ENCODE data around the gene AUH. TPM values are rescaled to one million over a fixed set of nuclear protein-coding genes. Genes with fewer than 3 reads are reported as not detected.
"Not testable (repeated sequence)": the region's sequence is repeated elsewhere in the genome, so short reads cannot be mapped to it uniquely, and the experiment has no call there.

AUH gene
- total RNA-seq, 1 donor from 2014 or later, result 24.9 TPM

DNA sequence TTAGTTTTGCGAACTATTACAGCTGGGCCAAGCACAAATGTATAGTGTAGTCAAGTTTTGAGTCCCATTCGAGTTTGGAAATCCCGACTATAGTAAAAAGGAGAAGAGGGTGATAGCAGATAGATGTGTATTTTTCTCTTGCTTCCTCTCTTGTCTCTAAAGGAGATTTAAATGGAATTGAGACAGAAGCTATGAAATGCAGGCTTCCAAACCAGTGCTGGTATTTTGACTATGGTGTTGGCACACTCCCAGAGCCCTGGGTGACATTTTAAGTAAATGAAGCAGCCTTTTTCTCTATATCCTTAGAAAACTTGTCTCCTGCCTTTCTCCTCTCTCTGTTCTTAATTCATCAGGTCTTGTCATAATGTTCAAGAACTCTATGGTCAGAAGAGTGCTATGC lies 17.7 kb upstream of the AUH start:
- TF ChIP-seq, protein P1, sequence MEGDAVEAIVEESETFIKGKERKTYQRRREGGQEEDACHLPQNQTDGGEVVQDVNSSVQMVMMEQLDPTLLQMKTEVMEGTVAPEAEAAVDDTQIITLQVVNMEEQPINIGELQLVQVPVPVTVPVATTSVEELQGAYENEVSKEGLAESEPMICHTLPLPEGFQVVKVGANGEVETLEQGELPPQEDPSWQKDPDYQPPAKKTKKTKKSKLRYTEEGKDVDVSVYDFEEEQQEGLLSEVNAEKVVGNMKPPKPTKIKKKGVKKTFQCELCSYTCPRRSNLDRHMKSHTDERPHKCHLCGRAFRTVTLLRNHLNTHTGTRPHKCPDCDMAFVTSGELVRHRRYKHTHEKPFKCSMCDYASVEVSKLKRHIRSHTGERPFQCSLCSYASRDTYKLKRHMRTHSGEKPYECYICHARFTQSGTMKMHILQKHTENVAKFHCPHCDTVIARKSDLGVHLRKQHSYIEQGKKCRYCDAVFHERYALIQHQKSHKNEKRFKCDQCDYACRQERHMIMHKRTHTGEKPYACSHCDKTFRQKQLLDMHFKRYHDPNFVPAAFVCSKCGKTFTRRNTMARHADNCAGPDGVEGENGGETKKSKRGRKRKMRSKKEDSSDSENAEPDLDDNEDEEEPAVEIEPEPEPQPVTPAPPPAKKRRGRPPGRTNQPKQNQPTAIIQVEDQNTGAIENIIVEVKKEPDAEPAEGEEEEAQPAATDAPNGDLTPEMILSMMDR (IDR thresholded peaks at IDR 0.05; ENCODE audit: unreplicated experiment), result no peak
- no peak for DNase-seq (ENCODE audit: low spot score, unreplicated experiment)
- Mint-ChIP-seq H3K4me3 (ENCODE audit: low read depth) (no peak overlapping the region), H3K9me3 (ENCODE audit: low read depth) (peaks cover 8% of the 10 kb centered on the region), H3K27ac (no peak overlapping the region), H3K27me3 (no peaks in the 10 kb centered on the region), H3K36me3 (ENCODE audit: insufficient read depth) (no peaks in the 10 kb centered on the region), H3K4me1 (ENCODE audit: low read depth) (no peaks in the 10 kb centered on the region)

DNA sequence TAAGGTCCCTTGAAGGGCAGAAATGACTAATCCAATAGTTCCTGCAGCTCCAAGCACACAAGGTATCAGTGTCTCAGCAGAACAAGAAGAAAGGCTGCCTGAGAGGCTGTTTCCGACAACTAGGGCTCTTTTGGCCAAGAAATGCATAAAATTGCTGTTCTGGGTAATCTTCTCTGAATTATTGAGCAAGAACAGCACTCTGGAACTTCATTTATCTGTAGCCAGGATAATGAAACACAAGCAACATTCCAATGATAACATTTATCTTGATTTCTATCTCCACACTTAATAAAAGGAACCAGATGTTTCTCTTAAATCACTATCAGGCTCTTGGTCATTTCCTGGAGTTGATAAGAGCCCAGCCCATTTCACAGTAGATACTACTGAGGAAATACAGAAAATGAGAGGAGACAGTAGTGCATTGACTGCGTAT lies 17.0 kb upstream of the AUH start:
- no peaks in the 10 kb centered on the region for H3K36me3 Mint-ChIP-seq (ENCODE audit: insufficient read depth)
- no peaks in the 10 kb centered on the region for H3K4me1 Mint-ChIP-seq (ENCODE audit: low read depth)
- TF ChIP-seq, protein P1 (IDR thresholded peaks at IDR 0.05; ENCODE audit: unreplicated experiment), result no peak
- no peak overlapping the region for H3K4me3 Mint-ChIP-seq (ENCODE audit: low read depth)
- DNase-seq (ENCODE audit: low spot score, unreplicated experiment), result no peak
- no peak overlapping the region for H3K27ac Mint-ChIP-seq
- H3K9me3 Mint-ChIP-seq (ENCODE audit: low read depth), result peaks cover 8% of the 10 kb centered on the region
- H3K27me3 Mint-ChIP-seq, result no peaks in the 10 kb centered on the region

DNA sequence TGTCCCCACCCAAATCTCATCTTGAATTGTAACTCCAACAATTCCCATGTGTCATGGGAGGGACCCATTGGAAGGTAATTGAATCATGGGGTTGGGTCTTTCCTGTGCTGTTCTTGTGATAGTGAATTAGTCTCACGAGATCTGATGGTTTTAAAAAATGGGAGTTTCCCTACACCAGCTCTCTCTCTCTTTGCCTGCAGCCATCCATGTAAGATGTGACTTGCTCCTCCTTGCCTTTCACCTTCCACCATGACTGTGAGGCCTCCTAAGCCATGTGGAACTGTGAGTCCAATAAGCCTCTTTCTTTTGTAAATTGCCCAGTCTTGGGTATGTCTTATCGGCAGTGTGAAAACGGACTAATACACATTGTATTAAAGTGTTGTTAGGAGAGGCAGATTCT lies 16.3 kb upstream of the AUH start:
- not testable (repeated sequence) for H3K36me3 Mint-ChIP-seq (ENCODE audit: insufficient read depth); H3K27me3 Mint-ChIP-seq; H3K4me3 Mint-ChIP-seq (ENCODE audit: low read depth); DNase-seq (ENCODE audit: low spot score, unreplicated experiment); H3K9me3 Mint-ChIP-seq (ENCODE audit: low read depth); H3K27ac Mint-ChIP-seq; H3K4me1 Mint-ChIP-seq (ENCODE audit: low read depth)

DNA sequence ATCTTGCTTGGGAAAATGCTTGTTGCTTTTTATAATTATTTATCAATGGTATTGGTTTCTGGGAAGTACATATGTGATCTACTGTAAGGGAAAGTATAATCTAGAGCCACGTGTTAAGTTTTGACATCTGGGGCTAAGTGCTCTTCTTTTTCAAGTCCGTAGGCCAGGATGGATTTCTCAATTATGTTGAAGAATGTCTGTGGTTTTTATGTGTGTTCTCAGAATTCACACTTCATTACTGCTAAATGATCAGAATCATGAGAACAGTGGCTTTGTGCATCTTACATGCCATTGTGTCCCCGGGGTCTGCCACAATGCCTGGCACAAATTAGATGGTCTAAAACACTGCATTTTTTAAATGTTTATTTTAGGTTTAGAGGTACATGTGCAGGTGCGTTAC lies 14.5 kb upstream of the AUH start:
- H3K27ac Mint-ChIP-seq, result no peak overlapping the region
- H3K4me3 Mint-ChIP-seq (ENCODE audit: low read depth), result no peak overlapping the region
- peaks cover 8% of the 10 kb centered on the region for H3K9me3 Mint-ChIP-seq (ENCODE audit: low read depth)
- no peaks in the 10 kb centered on the region for H3K27me3 Mint-ChIP-seq
- H3K36me3 Mint-ChIP-seq (ENCODE audit: insufficient read depth), result no peaks in the 10 kb centered on the region
- no peak for DNase-seq (ENCODE audit: low spot score, unreplicated experiment)
- H3K4me1 Mint-ChIP-seq (ENCODE audit: low read depth), result no peaks in the 10 kb centered on the region
- TF ChIP-seq, protein P1 (IDR thresholded peaks at IDR 0.05; ENCODE audit: unreplicated experiment), result no peak

DNA sequence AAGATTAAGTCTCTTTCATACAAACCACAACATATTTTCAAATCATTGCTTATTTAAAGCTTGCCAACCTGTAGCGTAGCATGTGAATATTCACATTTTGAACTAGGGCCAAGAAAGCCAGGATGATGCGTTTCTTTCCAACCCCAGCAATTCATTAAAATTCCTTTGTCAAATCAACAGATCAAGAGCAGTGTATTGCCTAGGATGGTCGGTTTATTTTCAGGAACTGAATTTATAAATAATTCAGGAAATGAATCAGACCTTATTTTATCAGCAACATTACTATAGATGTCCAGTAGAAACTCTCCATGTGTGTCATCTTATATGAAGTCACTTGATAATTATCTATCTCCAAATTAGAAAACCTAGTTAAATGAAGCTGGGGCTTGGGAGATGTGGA lies 13.2 kb upstream of the AUH start:
- H3K4me1 Mint-ChIP-seq (ENCODE audit: low read depth), result no peaks in the 10 kb centered on the region
- no peaks in the 10 kb centered on the region for H3K36me3 Mint-ChIP-seq (ENCODE audit: insufficient read depth)
- H3K27ac Mint-ChIP-seq, result no peak overlapping the region
- H3K4me3 Mint-ChIP-seq (ENCODE audit: low read depth), result no peak overlapping the region
- TF ChIP-seq, protein P1 (IDR thresholded peaks at IDR 0.05; ENCODE audit: unreplicated experiment), result no peak
- peaks cover 8% of the 10 kb centered on the region for H3K9me3 Mint-ChIP-seq (ENCODE audit: low read depth)
- H3K27me3 Mint-ChIP-seq, result no peaks in the 10 kb centered on the region
- DNase-seq (ENCODE audit: low spot score, unreplicated experiment), result no peak

DNA sequence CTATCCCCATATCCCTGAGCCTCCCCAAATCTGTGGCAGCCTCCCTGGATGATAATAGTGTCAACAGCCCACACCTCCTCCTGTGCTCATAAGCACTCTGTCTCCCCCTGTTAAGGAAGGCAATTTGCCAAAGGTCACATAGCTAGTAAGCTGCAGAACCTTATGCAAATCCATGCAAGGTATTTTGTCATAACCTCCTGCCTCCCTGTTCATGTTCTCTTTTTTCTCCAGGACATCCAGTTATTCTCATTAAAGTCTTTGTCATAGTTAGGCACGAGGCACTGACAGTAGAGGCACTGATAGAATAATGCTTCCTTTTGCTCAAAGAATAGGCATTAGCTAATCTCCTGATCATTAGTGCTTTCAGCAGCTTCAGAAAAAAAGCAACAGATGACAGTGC lies 10.2 kb upstream of the AUH start:
- Mint-ChIP-seq H3K9me3 (ENCODE audit: low read depth) (peaks cover 4% of the 10 kb centered on the region), H3K4me1 (ENCODE audit: low read depth) (no peaks in the 10 kb centered on the region), H3K4me3 (ENCODE audit: low read depth) (no peak overlapping the region), H3K27ac (no peak overlapping the region), H3K36me3 (ENCODE audit: insufficient read depth) (no peaks in the 10 kb centered on the region), H3K27me3 (no peaks in the 10 kb centered on the region)
- DNase-seq (ENCODE audit: low spot score, unreplicated experiment), result no peak
- TF ChIP-seq, protein P1 (IDR thresholded peaks at IDR 0.05; ENCODE audit: unreplicated experiment), result no peak

DNA sequence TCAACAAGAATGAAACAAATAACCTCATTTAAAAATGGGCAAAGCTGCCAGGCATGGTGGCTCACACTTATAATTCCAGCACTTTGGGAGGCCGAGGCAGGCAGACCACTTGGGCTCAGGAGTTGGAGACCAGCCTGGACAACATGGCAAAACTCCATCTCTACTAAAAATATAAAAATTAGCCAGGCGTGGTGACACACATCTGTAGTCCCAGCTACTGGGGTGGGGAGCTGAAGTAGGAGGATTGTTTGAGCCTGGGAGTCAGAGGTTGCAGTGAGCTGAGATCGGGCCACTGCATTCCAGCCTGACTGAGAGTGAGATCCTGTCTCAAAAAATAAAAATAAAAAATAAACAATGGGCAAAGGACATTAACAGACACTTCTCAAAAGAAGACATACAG lies 8.3 kb upstream of the AUH start:
- not testable (repeated sequence) for H3K4me3 Mint-ChIP-seq (ENCODE audit: low read depth); H3K36me3 Mint-ChIP-seq (ENCODE audit: insufficient read depth); DNase-seq (ENCODE audit: low spot score, unreplicated experiment); H3K9me3 Mint-ChIP-seq (ENCODE audit: low read depth); H3K27ac Mint-ChIP-seq; H3K27me3 Mint-ChIP-seq; H3K4me1 Mint-ChIP-seq (ENCODE audit: low read depth)

Data from progenitor cell of endocrine pancreas (in vitro differentiated cells).